Stimulated activated CD8-positive, alpha-beta memory T cell treated with anti-CD3 and anti-CD28 coated beads, Interleukin-12 subunit alpha, Interleukin-12 subunit beta, amount 100 ng/mL, for 24 hours (primary cell): ENCODE measurements around the gene FBLIM1.
"Not testable (repeated sequence)": the region's sequence is repeated elsewhere in the genome, so short reads cannot be mapped to it uniquely, and the experiment has no call there.

Source experiments
- DNase-seq: peaks from one replicate; pipeline ENCODE4 v3.0.0-alpha.2; 2020; ENCODE audit errors: extremely low read depth

Gene FBLIM1

GRCh38 chr1:15768388-15768787 is 9.8 kb downstream of the FBLIM1 start:
- DNase-seq, result no peak

DNA sequence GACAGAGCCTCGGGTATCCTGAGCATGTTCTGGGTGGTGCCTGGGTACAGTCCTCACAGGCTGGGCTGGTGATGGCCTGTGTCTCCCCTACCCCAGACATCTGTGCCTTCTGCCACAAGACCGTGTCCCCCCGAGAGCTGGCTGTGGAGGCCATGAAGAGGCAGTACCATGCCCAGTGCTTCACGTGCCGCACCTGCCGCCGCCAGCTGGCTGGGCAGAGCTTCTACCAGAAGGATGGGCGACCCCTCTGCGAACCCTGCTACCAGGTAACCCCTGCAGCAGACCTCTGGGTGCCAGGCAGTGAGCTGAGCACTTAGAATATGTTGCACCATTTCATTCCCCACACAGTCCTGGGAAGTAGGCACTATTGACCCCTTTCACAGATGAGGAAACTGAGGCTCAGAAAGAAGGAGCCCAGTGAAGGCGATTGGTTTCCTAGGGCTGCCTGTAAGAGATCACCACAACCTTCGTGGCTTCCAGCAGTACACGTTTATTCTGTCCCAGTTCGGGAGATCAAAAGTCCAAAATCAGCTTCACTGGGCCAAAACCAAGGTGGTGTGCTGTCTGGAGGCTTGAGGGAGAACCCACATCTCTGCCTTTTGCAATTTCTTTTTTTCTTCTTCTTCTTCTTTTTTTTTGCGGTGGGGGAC is 11.8 kb downstream of the FBLIM1 start:
- DNase-seq, result no peak

DNA sequence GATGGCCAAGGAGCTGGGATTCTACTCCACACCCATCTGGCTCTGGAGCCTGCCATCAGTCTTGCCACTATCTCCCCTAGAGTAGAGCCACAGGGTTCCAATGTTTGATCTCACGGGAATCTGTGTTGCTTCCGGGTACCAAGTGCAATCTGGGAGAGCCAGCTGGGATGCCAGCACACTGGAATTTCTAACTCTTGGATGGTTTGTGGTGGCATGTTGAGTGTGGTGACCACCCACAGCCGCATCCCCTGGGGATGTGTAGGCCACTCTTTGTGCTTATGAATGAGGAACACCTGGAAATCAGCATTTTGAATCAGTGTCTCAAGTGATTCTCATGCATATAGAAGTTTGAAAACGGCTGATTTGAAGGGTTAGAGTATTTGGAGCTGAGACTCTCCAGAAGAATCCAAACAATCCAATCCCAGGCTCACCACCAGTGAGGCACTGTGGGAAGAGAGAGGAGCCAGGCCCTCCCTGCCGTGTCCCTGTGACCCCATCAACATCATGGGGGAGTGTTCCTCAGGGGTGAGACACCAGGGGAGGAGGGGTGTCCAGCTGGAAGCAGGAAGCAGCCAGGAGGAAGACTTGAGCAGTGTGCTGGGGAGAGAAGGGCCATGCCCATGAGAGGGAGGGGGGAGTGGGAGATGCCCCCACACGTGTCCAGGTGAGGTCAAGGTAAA is 13.4 kb downstream of the FBLIM1 start:
- DNase-seq, result no peak

DNA sequence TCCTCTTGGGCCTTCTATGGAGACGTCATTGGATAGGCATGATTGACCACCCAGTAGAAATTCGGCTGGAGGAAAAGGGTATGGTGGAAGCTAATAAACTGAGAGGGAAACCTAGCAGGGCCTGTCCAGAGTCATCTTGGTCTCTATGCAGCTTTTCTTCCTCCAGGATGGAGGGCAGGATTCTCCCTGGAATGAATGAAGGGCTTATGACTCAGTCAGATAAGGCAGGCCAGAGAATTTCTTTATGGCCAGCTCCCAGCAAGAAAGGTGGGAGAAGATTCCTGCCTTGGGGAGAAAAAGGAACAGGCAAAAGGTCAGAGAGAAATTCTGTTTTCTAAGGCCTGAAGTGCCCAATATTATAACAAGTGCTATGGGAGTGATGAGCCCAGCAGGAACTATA is 17.1 kb downstream of the FBLIM1 start:
- DNase-seq, result no peak

- no peak for DNase-seq
Measured at GRCh38 chr1:15777909-15778707, 19.5 kb downstream of the FBLIM1 start.

DNA sequence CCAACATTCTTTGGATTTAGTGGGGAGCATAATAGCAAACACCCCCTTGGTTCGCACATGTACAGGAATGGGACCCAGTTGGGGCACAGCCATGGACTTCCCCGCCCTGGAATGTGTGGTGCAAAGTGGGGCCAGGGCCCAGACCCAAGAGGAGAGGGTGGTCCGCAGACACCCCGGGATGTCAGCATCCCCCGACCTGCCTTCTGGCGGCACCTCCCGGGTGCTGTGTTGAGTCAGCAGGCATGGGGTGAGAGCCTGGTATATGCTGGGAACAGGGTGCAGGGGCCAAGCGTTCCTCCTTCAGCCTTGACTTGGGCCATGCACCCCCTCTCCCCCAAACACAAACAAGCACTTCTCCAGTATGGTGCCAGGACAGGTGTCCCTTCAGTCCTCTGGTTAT is 27.1 kb downstream of the FBLIM1 start:
- DNase-seq, result no peak

GRCh38 chr1:15786581-15786980 is 28.0 kb downstream of the FBLIM1 start:
- DNase-seq, result no peak

DNA sequence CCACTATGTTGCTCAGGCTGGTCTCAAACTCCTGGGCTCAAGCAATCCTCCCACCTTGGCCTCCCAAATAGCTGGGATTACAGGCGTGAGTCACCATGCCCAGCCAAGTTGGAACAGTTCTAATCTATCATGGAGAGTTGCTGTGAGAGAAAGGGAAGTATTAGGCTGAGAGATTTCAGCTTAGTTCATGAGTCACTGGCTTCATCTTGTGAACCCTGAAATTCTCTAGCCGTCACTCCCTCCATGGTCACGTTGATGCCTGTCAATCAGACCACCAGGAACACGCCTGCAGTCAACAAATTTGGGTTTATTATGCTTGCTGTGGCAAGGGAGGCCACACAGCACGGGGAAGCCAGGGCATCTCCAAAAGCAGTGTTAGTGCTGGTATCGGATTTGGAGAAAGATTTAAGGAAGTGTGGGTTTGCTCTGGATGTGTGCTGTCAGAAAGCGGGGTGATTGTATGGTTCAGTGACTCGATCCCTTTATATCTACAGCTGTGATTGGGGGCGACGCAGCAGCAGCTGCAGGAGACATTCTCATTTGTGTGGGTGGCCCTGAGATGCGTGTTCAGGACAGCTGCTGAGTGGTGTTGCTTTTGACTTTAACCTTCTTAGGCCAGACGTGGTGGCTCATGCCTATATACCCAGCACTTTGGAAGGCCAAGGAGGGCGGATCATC is 30.2 kb downstream of the FBLIM1 start:
- DNase-seq, result no peak

- no peak for DNase-seq
Measured at GRCh38 chr1:15796086-15796462, 37.5 kb downstream of the FBLIM1 start.

DNA sequence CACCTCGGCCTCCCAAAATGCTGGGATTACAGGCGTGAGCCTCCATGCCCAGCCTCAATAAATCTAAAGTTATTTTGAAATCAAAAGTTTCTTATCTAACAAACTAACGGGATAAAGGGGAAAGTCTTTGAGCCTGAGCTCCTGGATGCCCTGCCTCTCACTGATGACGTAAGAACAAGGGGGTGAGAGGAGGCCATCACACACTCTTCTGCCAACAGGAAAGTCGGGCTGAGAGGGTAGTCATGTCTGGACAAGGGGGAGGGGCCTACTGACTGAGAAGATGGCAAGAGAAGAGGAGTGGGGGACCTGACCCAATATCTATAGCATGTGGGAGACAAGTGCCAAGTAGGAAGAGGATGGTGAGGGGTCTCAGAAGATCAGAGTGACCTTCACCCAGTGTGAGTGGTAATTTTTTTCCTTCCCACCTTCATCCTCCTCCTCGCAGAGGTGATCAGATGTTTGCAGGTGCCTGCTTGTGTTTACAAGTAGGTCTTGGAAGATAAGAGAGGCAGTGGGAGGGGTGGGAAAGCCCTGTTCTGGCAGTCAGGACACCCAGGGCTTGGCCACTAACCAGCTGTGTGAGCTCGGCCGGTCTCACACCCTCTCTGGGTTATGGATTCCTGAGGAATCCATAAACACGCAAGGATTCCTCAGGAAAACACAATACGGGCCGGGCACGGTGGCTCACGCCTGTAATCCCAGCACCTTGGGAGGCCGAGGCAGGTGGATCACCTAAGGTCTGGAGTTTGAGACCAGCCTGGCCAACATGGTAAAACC is 39.2 kb downstream of the FBLIM1 start:
- no peak for DNase-seq

DNA sequence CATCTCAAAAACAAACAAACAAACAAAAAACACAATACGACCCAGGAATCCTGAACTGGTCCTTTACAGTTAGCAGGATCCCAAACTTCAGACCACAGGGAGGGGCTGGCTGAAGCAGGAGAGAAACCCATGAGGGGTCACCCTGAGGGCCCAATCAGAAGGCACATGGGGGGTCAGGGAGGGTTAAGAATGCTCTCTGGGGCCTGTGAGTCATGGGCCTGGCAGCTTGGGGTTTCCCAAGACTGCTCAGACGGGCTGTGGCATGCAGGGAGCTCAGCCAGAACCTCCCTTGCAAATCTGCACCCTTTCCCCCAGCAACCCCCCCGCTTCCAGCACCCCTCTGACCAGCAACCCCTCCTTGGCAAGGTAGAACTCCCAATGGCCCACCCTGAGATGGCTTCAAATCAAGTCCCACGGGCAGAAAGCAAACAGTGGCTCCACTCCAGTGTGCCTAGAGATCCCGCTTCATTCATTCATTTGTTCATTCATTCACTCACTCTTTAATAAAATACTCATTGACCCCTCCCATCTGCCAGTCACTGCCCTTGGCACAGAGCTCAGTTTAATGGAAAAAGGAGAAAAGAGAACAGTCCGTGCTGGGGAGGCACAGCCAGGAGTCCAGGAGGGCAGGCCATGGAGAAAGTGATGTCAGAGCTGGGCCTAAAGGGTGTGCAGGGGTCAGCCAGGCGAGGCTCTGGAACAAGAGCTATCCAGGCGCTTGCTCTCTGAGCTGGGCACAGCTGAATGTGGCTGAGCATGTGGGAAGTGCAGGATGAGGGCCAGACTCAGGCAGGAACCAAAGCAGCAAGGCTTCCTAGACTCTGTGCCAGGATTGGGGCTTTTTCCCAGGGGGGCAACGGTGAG is 40.6 kb downstream of the FBLIM1 start:
- no peak for DNase-seq

GRCh38 chr1:15799928-15800835 is 41.6 kb downstream of the FBLIM1 start:
- DNase-seq, result no peak

- no peak for DNase-seq
Measured at GRCh38 chr1:15802234-15802965, 43.8 kb downstream of the FBLIM1 start.

DNA sequence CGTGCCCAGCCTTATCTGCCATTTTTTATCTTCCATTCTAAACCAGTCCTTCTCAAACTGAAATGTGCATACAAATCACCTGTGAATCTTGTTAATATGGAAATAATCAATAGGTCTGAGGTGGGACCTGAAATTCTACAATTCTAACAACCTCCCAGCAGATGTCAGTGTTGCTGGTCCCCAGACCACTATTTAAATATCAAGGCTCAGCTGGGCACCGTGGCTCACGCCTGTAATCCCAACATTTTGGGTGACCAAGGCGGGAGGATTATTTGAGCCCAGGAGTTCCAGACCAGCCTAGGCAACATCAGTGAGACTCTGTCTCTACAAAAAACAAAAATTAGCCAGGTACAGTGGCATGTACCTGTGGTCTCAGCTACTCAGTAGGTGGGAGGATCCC is 44.8 kb downstream of the FBLIM1 start:
- DNase-seq, result no peak

GRCh38 chr1:15804060-15804459 is 45.5 kb downstream of the FBLIM1 start:
- DNase-seq, result no peak

DNA sequence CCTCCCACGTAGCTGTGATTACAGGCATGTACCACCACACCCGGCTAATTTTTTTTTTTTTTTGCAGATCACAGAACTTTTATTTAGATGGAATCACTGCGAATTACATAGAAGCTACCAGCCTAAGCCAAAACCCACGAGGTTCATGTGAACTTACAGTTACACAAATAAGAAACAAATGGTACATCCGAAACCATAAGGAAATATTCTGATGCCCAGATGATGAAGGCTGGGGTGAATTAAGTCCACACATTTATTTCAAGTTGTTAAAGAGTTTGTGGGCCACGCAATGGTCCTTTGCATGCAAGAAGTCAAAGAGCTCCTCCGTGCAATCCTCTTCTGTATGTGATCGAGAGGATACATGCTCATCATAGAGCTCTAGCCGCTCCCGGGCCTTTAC is 48.5 kb downstream of the FBLIM1 start:
- no peak for DNase-seq

DNA sequence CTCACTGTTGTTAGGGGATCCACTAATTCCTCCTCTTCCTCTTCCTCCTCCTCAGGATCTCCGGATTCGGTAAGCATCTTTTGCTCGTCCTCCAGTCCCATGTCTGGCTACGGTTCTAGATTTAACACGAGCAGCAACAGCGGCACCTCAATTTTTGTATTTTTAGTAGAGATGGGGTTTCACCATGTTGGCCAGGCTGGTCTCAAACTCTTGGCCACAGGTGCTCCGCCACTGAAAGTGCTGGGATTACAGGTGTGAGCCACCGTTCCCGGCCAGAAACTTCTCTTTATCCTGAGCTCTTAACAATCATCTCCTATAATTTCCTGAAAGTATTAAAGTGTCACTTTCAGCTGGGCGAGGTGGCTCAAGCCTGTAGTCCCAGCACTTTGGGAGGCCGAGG is 49.0 kb downstream of the FBLIM1 start, which contains the start of gene UQCRHL:
TSS of gene UQCRHL (minus strand) at position 101 of the 400 bp plus-strand sequence. CDS start at position 101, 0 bp downstream.
- not testable (repeated sequence) for DNase-seq

GRCh38 chr1:15808955-15809354 is 50.4 kb downstream of the FBLIM1 start:
- DNase-seq, result no peak

DNA sequence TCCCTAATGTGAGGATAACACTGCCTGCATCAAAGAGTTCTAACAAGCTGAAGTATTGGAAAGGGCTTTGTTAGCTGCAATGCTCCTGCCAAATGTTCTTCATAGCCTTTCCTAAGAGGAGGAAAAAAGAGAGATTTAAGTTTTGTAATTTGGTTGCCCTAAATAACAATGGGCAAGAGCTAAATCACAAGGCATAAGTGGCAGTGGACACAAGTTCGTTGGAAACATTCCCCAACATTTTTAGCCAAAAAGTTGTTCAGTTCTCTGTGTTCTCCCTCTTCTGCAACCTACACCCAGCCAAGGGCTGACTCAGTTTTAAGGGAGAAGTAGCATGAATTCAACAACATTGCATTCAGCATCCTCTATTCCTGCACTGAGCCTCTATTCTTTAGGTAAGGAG is 51.5 kb downstream of the FBLIM1 start:
- no peak for DNase-seq
